Gastroesophageal sphincter (tissue), 3 donors: ENCODE data around the gene MSX2.

Experiments used
- CTCF ChIP-seq, 4 experiments: fragments of 200-600 bp in 2 of 4; fragments of 450-650 bp in 2 of 4; sonication (generic) in 1 of 4; IDR thresholded peaks; one replicate each; pipeline ENCODE4 v1.5.1; 2017 to 2019; ENCODE audit warnings: antibody characterized with exemption in 4 of 4, mild to moderate bottlenecking in 2 of 4, moderate library complexity in 2 of 4
- EP300 ChIP-seq: sonication (generic); formaldehyde crosslinking; IDR thresholded peaks from one replicate; pipeline ENCODE4 v1.6.1; 2017; ENCODE audit warnings: antibody characterized with exemption, mild to moderate bottlenecking
- POLR2A ChIP-seq, 2 donors: fragments of 450-650 bp; IDR thresholded peaks; one replicate each; pipeline ENCODE4 v1.6.1; 2017; ENCODE audit warnings: antibody characterized with exemption in 2 of 2, mild to moderate bottlenecking in 2 of 2, moderate library complexity in 1 of 2
- POLR2AphosphoS5 ChIP-seq: sonication (generic); formaldehyde crosslinking; IDR thresholded peaks from one replicate; pipeline ENCODE4 v1.6.1; 2017; ENCODE audit warnings: antibody characterized with exemption

GRCh38 chr5:174745590-174746103 lies 21.3 kb downstream of the MSX2 start:
- TF ChIP-seq CTCF (IDR thresholded peaks at IDR 0.05) = no peak
- TF ChIP-seq EP300 = no peak
- TF ChIP-seq POLR2A (IDR thresholded peaks at IDR 0.05) = no peak
- no peak for TF ChIP-seq POLR2AphosphoS5
